IMR-90 (cell line): ENCODE results near the gene DIP2C.

ENCODE experiments used
- CEBPB ChIP-seq: IDR thresholded peaks from 2 replicates; pipeline ENCODE4 v1.6.1; 2012; ENCODE audit warnings: low read depth, low read length, improper control_type of control experiment
- CTCF ChIP-seq: conservative IDR thresholded peaks from 2 replicates; pipeline ENCODE4 v1.5.1; 2012; ENCODE audit warnings: mild to moderate bottlenecking, low read depth, low read length, improper control_type of control experiment
- MXI1 ChIP-seq: IDR thresholded peaks from 2 replicates; pipeline ENCODE4 v1.6.1; 2012; ENCODE audit warnings: low read depth, mild to moderate bottlenecking, low read length, moderate library complexity, borderline replicate concordance
- POLR2A ChIP-seq: IDR thresholded peaks from 2 replicates; pipeline ENCODE4 v1.6.1; 2012; ENCODE audit warnings: mild to moderate bottlenecking, low read depth, low read length
- RAD21 ChIP-seq: IDR thresholded peaks from 2 replicates; pipeline ENCODE4 v1.6.1; 2012; ENCODE audit warnings: low read length, improper control_type of control experiment
- RFX5 ChIP-seq: IDR thresholded peaks from 2 replicates; pipeline ENCODE4 v1.8.0; 2012; ENCODE audit warnings: low read depth, mild to moderate bottlenecking, low read length, moderate library complexity

DNA sequence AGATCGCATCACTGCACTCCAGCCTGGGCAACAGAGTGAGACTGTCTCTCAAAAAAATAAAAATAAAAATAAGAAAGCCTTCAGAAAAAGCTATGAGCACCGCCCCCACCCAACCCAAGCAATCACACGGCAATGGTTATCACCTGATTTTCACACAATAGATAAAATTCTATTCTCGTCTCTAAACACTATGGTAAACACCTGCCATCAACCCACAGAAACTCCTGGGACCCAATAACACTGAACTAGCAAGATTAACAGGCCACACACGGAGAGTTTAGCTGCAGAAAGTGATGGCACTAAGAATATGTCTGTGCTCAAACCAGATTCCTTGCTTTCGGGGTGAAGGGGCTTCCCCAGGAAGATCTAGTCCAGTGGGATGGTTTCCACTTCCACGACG lies 173.8 kb downstream of the DIP2C start:
- TF ChIP-seq CEBPB, result no peak
- TF ChIP-seq CTCF, result no peak
- no peak for TF ChIP-seq POLR2A
- no peak for TF ChIP-seq RAD21
- TF ChIP-seq MXI1, result no peak
- TF ChIP-seq RFX5, result no peak
